HG02973 (cell line): Measurements from ENCODE around the gene AACS.
"Not testable (repeated sequence)": the region's sequence is repeated elsewhere in the genome, so short reads cannot be mapped to it uniquely, and the experiment has no call there.

Experiments
- ATAC-seq: cut with Tn5 transposase; IDR thresholded peaks from one replicate; pipeline ENCODE4 v1.9.1; 2021; ENCODE audit warnings: moderate library complexity; ENCODE audit not compliant: unreplicated experiment

The AACS gene

GRCh38 chr12:125065021-125065918 lies at the start of gene AACS:
Gene AACS, plus strand, starts transcription at chr12:125065435. Its CDS starts 150 bp downstream, at chr12:125065585.
- ATAC-seq: peak; percentile 94

GRCh38 chr12:125015680-125016310 lies 49.4 kb upstream of the AACS start:
- no peak for ATAC-seq

GRCh38 chr12:125017801-125018200 lies 47.4 kb upstream of the AACS start:
- ATAC-seq: no peak

- no peak for ATAC-seq
These were observed 46.9 kb upstream of the AACS start for GRCh38 chr12:125018356-125018755.

- no peak for ATAC-seq
These were observed 44.1 kb upstream of the AACS start for GRCh38 chr12:125021096-125021495.

- no peak for ATAC-seq
These were observed 43.5 kb upstream of the AACS start for GRCh38 chr12:125021771-125022170.

GRCh38 chr12:125023065-125023464 lies 42.2 kb upstream of the AACS start:
- ATAC-seq: no peak

GRCh38 chr12:125024949-125025563 lies 40.2 kb upstream of the AACS start:
- no peak for ATAC-seq

- ATAC-seq: no peak
These were observed 39.5 kb upstream of the AACS start for GRCh38 chr12:125025606-125026235.

GRCh38 chr12:125028106-125028505 lies 37.1 kb upstream of the AACS start:
- ATAC-seq: no peak

- ATAC-seq: no peak
These were observed 35.4 kb upstream of the AACS start for GRCh38 chr12:125029761-125030358.

GRCh38 chr12:125031471-125031870 lies 33.8 kb upstream of the AACS start:
- not testable (repeated sequence) for ATAC-seq

GRCh38 chr12:125032466-125033152 lies 32.6 kb upstream of the AACS start:
- ATAC-seq: no peak

- no peak for ATAC-seq
These were observed 31.9 kb upstream of the AACS start for GRCh38 chr12:125033288-125033687.

- no peak for ATAC-seq
These were observed 26.1 kb upstream of the AACS start for GRCh38 chr12:125038976-125039625.

GRCh38 chr12:125049093-125049458 lies 16.2 kb upstream of the AACS start:
- ATAC-seq: no peak

GRCh38 chr12:125050446-125050845 lies 14.8 kb upstream of the AACS start:
- ATAC-seq: no peak

- ATAC-seq: no peak
These were observed 14.4 kb upstream of the AACS start for GRCh38 chr12:125050868-125051267.

- ATAC-seq: no peak
These were observed 11.4 kb upstream of the AACS start for GRCh38 chr12:125053821-125054220.

- no peak for ATAC-seq
These were observed 9.6 kb upstream of the AACS start for GRCh38 chr12:125055591-125055990.
